Activated CD4-positive, alpha-beta T cell treated with anti-CD3 and anti-CD28 coated beads, Interleukin-2, amount 10 ng/mL, durations not matched to agents 7 days and 5 days (primary cell): ENCODE data around the gene THRA. TPM values are rescaled to one million over a fixed set of nuclear protein-coding genes. Genes with fewer than 3 reads are reported as not detected.

Source experiments
- CTCF ChIA-PET: fragments of 350-600 bp; sonication (Branson Sonifier 250); formaldehyde crosslinking; loops from one replicate; lab custom pipeline; 2021; ENCODE audit warnings: antibody characterized with exemption; lab: Charles Lee
- POLR2A ChIA-PET: fragments of 350-600 bp; sonication (Branson Sonifier 250); formaldehyde crosslinking; loops from one replicate; lab custom pipeline; 2021; ENCODE audit warnings: antibody characterized with exemption; lab: Charles Lee
- DNase-seq: peaks from one replicate; pipeline ENCODE4 v3.0.0-alpha.2; 2020
- H3K27ac Mint-ChIP-seq: one replicate; pipeline ENCODE4 v1.8.0; 2021; ENCODE audit warnings: mild to moderate bottlenecking, moderate library complexity, mixed read lengths
- H3K27me3 Mint-ChIP-seq: one replicate; pipeline ENCODE4 v1.8.0; 2021; ENCODE audit warnings: mixed read lengths
- H3K36me3 Mint-ChIP-seq: one replicate; pipeline ENCODE4 v1.8.0; 2021; ENCODE audit warnings: low read depth, mixed read lengths
- H3K4me1 Mint-ChIP-seq: one replicate; pipeline ENCODE4 v1.8.0; 2021; ENCODE audit warnings: mixed read lengths
- H3K4me3 Mint-ChIP-seq: one replicate; pipeline ENCODE4 v1.8.0; 2021; ENCODE audit warnings: mild to moderate bottlenecking, moderate library complexity, mixed read lengths
- H3K9me3 Mint-ChIP-seq: one replicate; pipeline ENCODE4 v1.8.0; 2021; ENCODE audit warnings: mixed read lengths
- total RNA-seq, 2 experiments: library from RNA; stranded (reverse); gene quantifications; one replicate each; pipeline ENCODE4 v1.2.3, GENCODE V29; 2021

THRA gene
- total RNA-seq, 2 experiments from 2014 or later, result 8.6 to 9.1 TPM

DNA sequence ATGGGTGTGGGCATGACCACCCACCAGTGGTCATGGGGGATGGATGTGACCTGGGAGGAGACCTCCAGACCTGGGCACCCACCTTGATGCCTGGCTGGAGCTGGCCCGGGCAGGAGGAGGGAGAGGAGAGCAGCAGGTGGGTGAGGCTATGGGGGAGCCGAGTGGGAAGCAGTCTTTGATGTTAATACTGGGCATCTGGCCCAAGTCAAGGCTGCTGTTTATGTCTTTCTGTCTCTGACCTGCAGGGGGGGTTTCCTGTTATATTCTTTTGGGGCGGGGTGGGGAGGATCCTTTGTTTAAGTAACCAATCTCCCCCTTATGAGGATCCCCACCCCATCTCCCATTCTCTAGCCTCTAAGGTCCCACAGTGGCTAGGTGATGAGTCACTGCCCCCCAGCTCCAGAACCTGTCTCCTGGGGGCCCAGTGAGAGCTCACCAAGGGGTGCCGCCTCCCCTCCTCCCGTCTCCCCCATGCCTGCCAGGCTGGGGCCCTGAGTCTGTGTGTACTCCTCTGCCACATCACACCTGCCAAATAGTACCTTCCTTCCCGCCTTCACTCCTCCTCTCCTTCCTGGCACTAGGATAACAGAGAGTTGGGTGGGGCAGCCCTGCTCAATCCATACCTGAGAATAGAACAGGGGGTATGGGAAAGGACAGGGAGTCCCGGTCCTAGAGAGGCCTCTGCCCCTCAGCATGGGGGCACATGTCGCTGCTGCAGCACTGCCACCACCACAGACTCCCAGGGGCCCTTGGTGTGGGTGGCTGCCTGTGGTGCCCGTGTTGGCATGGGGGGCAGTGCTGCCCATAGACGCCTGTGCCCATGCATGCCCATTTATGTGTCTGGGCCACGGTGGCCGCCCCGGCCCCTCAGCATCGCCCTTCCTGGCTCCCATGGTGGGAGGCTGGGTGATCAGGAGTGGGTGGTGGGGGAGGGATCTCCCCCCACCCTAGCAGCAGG is 7.3 kb downstream of the THRA start:
- ChIA-PET POLR2A (no interaction called here), CTCF (interaction anchor here (0.6 to 1.6 kb wide), 12 partner anchors 8 to 105 kb away, joined by 3 to 4 read pairs (median 4); partner anchors contain the start of genes CSF3 and MED24)
- Mint-ChIP-seq H3K27me3 (no peaks in the 10 kb centered on the region), H3K27ac (peak overlapping the region; percentile 79), H3K4me1 (peaks cover 44% of the 10 kb centered on the region), H3K36me3 (no peaks in the 10 kb centered on the region), H3K4me3 (peak overlapping the region; percentile 26), H3K9me3 (no peaks in the 10 kb centered on the region)
- DNase-seq, result peak; percentile 41

DNA sequence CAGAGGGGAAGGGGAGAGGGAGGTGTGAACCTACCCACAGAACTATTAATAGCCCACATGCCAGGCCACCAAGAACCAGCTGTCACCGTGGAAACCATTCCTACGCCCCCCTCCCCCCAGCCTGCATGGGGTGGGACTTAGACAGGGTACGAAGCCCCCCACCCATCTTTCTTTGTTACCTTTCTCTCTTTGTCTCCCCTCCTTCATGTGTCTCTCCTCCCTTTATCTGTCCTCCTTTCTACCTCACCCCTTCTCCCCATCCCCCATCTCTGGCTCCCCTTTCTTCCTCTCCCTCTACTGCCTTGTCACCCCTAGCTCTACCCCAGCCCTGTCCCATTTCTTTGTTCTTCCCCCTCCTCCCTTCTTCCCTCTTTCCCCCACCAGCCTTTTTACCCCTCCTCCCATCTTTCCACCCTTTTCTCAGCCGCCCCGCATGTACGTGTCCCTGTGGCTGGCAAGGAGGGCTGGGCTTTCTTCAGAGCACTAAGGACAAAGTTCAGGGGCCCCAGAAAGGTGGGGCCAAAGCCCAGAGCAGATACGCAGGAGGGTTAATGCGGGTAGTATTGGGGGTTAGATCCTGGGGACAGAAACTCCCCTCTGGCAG is 8.0 kb downstream of the THRA start:
- Mint-ChIP-seq H3K4me3 (no peak overlapping the region), H3K27me3 (no peaks in the 10 kb centered on the region), H3K9me3 (no peaks in the 10 kb centered on the region), H3K36me3 (no peaks in the 10 kb centered on the region), H3K27ac (peak overlapping the region; percentile 57), H3K4me1 (peaks cover 48% of the 10 kb centered on the region)
- DNase-seq, result no peak
- POLR2A ChIA-PET, result no interaction called here
- CTCF ChIA-PET, result interaction anchor here (0.8 to 1.3 kb wide), 3 partner anchors 9 to 30 kb away, joined by 3 to 4 read pairs (median 3); no protein-coding TSS in a partner anchor

DNA sequence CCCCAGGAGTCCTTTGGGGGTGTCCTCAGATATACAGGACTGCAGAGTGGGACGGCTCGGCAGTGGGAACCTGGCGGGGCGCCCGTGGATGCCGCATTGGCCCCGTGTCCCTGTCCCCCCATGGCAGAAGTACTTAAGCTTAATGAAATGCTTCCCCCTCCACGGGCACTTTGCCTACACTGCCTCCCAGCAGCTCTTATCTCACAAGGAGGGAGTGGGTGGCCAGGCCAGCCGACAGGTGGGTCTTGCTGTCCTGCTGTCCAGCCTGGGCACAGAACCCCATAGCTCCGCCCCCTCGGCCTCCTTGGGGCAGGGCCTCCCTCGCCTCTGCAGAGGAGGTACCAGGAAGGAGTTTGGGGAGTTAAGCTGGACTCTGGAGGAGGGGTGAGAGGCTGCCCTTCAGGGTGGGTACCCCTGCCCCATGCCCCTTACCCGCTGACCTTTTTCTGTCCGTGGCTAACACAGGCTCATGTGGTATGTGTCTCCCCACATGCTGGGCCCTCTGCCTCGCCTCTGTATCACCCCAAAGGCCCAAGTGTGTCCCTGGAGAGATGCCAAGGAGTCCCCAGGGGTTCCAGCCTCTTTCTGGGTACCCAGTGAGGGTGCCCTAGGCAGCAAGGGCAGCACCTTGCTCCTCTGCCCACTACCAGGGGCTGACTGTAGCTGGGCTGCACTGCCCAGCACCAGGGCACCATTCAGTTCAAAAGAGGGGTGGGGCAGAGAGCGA is 8.7 kb downstream of the THRA start:
- POLR2A ChIA-PET, result no interaction called here
- no peaks in the 10 kb centered on the region for H3K9me3 Mint-ChIP-seq
- no peak for DNase-seq
- no peak overlapping the region for H3K4me3 Mint-ChIP-seq
- CTCF ChIA-PET, result interaction anchor here (0.7 to 1.5 kb wide), 5 partner anchors 8 to 174 kb away, joined by 3 to 4 read pairs (median 3); partner anchors contain the start of gene THRA
- H3K27me3 Mint-ChIP-seq, result no peaks in the 10 kb centered on the region
- no peak overlapping the region for H3K27ac Mint-ChIP-seq
- peaks cover 51% of the 10 kb centered on the region for H3K4me1 Mint-ChIP-seq
- H3K36me3 Mint-ChIP-seq, result no peaks in the 10 kb centered on the region

DNA sequence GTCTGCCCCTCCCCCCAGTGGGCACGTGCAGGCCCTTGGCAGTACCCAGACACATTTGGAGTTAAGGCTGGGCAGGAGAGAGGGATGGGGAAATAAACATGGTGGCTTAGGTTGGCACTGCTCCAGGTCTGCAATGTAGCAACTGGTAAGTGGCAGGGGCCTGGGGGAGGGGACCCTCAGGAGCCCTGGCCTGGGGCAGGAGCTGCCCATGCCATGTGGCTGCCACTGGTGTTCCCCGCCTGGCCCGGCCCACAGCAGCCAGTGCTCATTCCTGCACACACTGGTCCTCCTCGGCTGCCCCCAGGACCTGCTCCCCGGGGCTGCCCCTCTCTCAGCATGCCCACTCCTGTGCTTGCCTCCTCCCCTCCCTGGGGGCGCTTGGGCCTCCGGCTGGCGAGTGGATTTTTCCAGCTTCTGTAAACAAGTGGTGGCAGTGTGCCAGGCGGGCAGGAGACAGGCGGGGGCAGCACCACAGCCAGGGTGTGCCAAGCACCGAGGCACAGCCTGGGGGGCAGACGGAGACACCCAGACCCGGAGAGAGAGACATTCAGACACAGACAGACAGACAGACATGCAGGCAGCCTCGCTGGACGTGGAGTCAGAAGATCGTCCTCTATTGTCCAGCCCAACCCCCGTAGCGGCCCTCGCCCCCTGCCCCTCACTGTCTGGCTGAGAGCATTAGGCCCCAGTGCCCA is 9.4 kb downstream of the THRA start:
- Mint-ChIP-seq H3K27me3 (no peaks in the 10 kb centered on the region), H3K9me3 (no peaks in the 10 kb centered on the region), H3K4me1 (peaks cover 50% of the 10 kb centered on the region), H3K36me3 (no peaks in the 10 kb centered on the region), H3K27ac (peak overlapping the region; percentile 19), H3K4me3 (no peak overlapping the region)
- DNase-seq, result no peak
- ChIA-PET POLR2A (no interaction called here), CTCF (interaction anchor here (0.6 to 1.5 kb wide), 3 partner anchors 9 to 173 kb away, joined by 3 to 4 read pairs (median 3); partner anchors contain the start of gene THRA)

DNA sequence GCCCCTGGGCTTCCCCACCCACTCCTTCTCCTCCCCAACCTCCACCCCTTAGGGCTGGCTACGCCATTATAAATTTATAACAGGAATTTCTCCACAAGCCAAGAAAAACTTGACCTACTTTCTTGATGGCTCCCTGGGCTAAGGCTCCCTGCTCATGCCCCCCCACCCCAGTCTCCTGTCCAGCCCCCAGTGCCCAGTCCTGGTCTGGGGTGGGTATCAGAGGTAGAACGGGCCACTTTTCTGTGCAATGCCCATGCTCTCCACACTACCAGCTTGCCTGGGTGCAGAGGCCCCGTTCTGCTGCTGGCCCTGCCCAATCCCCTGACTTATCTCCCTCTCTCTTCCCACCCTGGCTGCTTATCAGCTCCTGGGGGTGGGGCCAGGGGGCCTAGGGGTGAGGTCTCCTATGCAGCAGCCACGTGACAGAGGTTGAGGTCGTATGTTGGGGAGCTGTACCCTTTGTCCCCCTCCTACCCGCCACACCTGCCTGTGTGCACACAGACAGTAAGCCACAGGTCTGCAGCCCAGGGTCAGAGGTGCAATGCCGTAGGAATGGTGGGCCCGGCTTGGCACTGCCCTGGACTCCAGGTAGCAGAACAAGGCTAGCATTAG is 10.1 kb downstream of the THRA start:
- DNase-seq, result no peak
- Mint-ChIP-seq H3K36me3 (no peaks in the 10 kb centered on the region), H3K4me1 (peaks cover 46% of the 10 kb centered on the region), H3K27ac (no peak overlapping the region), H3K9me3 (no peaks in the 10 kb centered on the region), H3K27me3 (no peaks in the 10 kb centered on the region), H3K4me3 (no peak overlapping the region)
- ChIA-PET POLR2A (no interaction called here), CTCF (interaction anchor here (0.6 to 4.6 kb wide), 4 partner anchors 8 to 99 kb away, joined by 3 to 74 read pairs (median 4); partner anchors contain the start of gene THRA)

DNA sequence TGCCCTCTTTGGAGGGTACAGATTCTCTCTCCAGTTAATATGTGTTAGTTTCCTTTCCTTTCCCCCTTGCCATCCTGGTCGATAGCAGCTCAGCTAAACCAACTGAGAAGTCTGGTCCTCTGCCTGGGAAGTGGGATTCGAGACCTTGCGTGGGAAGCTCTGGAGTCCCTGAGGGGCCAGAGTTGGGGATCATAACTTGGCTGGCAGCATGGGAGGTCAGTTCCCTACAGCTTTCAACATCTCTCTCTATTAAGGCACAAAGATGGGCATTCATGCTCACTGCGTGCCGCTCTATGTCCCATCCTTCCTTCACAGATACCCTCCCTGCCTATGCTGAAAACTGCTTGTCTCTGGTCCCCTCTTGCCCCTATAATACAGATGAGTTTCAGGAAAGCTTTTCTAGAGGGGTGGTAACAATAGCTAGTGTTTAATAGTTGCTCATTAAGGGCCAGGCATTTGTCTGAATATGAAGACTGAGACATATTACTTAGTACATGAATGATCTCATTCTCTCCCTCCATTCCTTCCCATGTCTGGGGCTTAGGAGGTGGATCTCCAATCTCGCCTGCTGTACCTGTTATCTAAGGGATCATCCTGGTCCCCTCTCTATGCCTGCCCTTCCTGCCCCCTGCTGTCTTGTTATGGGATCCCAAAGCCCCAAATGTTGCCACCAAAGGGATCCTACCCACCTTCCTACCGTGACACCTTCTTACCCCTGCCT is 10.8 kb downstream of the THRA start:
- Mint-ChIP-seq H3K27me3 (no peaks in the 10 kb centered on the region), H3K4me1 (peaks cover 40% of the 10 kb centered on the region), H3K9me3 (no peaks in the 10 kb centered on the region), H3K36me3 (no peaks in the 10 kb centered on the region), H3K4me3 (no peak overlapping the region), H3K27ac (peak overlapping the region; percentile 44)
- no peak for DNase-seq
- ChIA-PET POLR2A (no interaction called here), CTCF (interaction anchor here (0.6 to 4.6 kb wide), 9 partner anchors 9 to 66 kb away, joined by 3 to 74 read pairs (median 4); partner anchors contain the start of genes CSF3 and THRA)

DNA sequence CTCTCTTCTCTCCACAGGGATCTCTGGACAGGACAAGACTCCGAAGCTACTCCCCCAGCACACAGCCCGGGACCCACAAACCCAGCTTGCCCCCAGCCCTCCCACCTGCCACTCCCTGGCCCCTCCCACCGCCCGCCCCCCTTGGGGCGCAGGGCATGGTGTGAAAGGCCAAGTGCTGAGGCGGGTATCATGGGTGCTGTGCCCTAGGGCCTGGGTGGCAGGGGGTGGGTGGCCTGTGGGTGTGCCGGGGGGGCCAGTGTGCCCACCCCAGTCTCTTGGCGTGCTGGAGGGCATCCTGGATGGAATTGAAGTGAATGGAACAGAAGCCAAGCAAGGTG is 11.4 kb downstream of the THRA start:
- Mint-ChIP-seq H3K4me1 (peaks cover 35% of the 10 kb centered on the region), H3K27me3 (no peaks in the 10 kb centered on the region)
- no peak for DNase-seq

DNA sequence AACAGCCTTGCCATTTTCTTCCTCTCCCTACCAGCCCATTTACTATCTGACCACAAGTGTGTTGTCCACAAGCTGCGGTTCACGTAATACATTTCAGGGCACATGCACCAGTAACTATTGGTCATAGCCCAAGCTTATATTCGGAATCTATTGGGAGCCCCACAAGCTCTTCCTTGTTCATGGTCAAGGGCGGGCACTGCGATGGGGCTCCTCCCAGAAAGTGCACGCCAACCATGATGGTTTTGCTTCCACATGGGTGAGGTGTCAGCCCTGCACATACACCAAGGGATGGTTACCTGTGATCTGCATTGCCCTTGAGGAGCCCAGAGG is 12.1 kb downstream of the THRA start:
- ChIA-PET POLR2A (no interaction called here), CTCF (interaction anchor here (0.5 to 4.6 kb wide), 29 partner anchors 9 to 498 kb away, joined by 3 to 74 read pairs (median 5); partner anchors contain the start of genes CSF3, MED24, NR1D1 and THRA)
- Mint-ChIP-seq H3K27me3 (no peaks in the 10 kb centered on the region), H3K36me3 (no peaks in the 10 kb centered on the region), H3K9me3 (no peaks in the 10 kb centered on the region), H3K4me1 (peaks cover 28% of the 10 kb centered on the region), H3K27ac (no peak overlapping the region), H3K4me3 (no peak overlapping the region)
- no peak for DNase-seq

More for the DNA sequence above, 11.4 kb downstream of the THRA start:
- POLR2A ChIA-PET, result no interaction called here
- H3K9me3 Mint-ChIP-seq, result no peaks in the 10 kb centered on the region
- no peak overlapping the region for H3K4me3 Mint-ChIP-seq
- CTCF ChIA-PET, result interaction anchor here (1.0 to 4.6 kb wide), 10 partner anchors 10 to 117 kb away, joined by 3 to 74 read pairs (median 8); partner anchors contain the start of genes CSF3 and THRA
- no peak overlapping the region for H3K27ac Mint-ChIP-seq
- H3K36me3 Mint-ChIP-seq, result no peaks in the 10 kb centered on the region

DNA sequence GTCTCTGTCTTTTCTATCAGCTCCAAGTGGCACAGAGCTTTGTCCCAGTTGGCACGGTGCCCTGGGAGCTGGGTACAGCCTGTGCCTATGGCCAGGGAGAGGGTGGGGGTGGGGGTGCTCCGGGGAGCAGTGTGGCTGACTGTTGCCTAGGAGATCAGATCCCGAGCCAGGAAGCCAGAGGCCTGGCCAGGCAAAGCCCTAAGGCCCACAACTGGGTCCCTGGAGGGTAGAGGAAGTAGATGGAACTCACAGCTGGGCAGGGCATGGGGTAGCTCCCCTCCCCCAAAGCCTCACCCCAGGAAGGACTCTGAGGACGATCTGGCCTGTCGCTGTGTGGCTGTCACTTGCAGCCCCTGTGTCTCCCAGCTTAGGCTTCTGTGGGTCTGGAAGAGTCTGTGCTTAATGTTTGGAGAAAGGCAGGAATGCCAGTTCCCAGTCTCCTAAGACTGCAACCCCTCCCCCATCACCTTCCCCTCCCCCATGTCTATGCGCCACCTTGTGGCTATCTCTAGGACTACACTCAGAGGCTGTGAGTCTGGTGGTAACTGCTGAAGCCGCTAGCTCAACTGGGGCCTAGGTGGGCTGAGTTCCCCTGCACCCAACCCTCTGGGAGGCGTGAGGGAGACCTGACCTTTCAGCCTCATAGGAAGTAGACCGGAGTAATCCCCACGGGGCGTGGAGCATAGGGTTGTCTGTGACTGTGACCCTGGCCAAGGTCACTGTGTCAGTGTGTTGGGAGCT is 12.6 kb downstream of the THRA start:
- H3K4me3 Mint-ChIP-seq, result no peak overlapping the region
- peak; percentile 72 for DNase-seq
- peaks cover 23% of the 10 kb centered on the region for H3K4me1 Mint-ChIP-seq
- H3K27ac Mint-ChIP-seq, result peak overlapping the region; percentile 77
- no peaks in the 10 kb centered on the region for H3K36me3 Mint-ChIP-seq
- H3K9me3 Mint-ChIP-seq, result no peaks in the 10 kb centered on the region
- CTCF ChIA-PET, result interaction anchor here (0.6 to 4.6 kb wide), 36 partner anchors 9 to 1736 kb away, joined by 3 to 74 read pairs (median 4); partner anchors contain the start of genes CSF3, MED24, NR1D1 and THRA
- H3K27me3 Mint-ChIP-seq, result no peaks in the 10 kb centered on the region
- POLR2A ChIA-PET, result no interaction called here

DNA sequence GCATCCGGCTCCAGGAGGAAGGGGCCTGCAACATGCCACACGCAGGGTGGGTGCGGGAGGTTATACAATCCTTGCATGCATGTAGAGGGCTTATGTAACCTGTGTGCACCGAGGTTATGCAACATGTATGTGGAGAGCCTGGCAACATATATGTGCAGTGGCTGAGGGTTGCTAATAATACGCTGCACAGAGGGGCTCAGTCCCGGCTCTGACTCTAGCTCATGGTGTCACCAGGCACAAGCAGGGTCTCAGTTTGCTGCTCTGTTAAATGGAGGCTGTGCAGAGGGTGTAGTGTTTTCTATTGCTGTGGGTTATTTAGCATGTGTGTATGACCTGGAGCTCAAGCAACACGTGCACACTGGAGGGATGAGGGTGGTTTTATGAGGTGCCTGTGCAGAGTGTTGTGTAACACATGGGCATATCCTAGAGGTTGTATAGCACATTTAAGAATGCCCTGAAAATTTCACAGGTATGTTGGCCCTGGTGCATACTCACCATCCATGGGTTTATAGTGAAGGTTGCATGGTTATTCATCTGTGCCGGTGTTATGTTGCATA is 13.3 kb downstream of the THRA start:
- no peaks in the 10 kb centered on the region for H3K27me3 Mint-ChIP-seq
- CTCF ChIA-PET, result interaction anchor here (0.6 to 4.6 kb wide), 27 partner anchors 8 to 1735 kb away, joined by 3 to 74 read pairs (median 5); partner anchors contain the start of genes MED24, NR1D1 and THRA

More for the DNA sequence above, 13.3 kb downstream of the THRA start:
- Mint-ChIP-seq H3K27ac (peak overlapping the region; percentile 77), H3K36me3 (no peaks in the 10 kb centered on the region), H3K4me1 (peaks cover 20% of the 10 kb centered on the region), H3K4me3 (no peak overlapping the region), H3K9me3 (no peaks in the 10 kb centered on the region)
- DNase-seq, result no peak
- POLR2A ChIA-PET, result no interaction called here
